Upper lobe of left lung (tissue), 6 donors: Measurements from ENCODE around the gene GINS2. TPM values are rescaled to one million over a fixed set of nuclear protein-coding genes. Genes with fewer than 3 reads are reported as not detected.

Source experiments
- ATAC-seq, 2 donors: fragments of 200-7000 bp; cut with Tn5 transposase; one replicate each; pipeline ENCODE4 v1.9.1; 2022; ENCODE audit warnings: mild to moderate bottlenecking in 2 of 2, moderate library complexity in 2 of 2; ENCODE audit not compliant: low FRiP score in 2 of 2
- DNase-seq, 2 donors: peaks; one replicate each; pipeline ENCODE4 v3.0.0-alpha.2; 2019 to 2020
- H3K27ac ChIP-seq, 4 donors: fragments of 200-600 bp; sonication (generic); one replicate each; pipeline ENCODE4 v1.5.1; 2016 to 2019
- H3K27me3 ChIP-seq, 4 donors: fragments of 200-600 bp; sonication (generic); one replicate each; pipeline ENCODE4 v1.5.1; 2017 to 2019
- H3K36me3 ChIP-seq, 4 donors: fragments of 200-600 bp; sonication (generic); one replicate each; pipeline ENCODE4 v1.5.1; 2016 to 2019
- H3K4me1 ChIP-seq, 4 donors: fragments of 200-600 bp; sonication (generic); one replicate each; pipeline ENCODE4 v1.5.1; 2018 to 2019
- H3K4me3 ChIP-seq, 4 donors: fragments of 200-600 bp; sonication (generic); one replicate each; pipeline ENCODE4 v1.5.1; 2017 to 2019; ENCODE audit warnings: mild to moderate bottlenecking in 2 of 4, moderate library complexity in 1 of 4
- H3K9me3 ChIP-seq, 4 donors: fragments of 200-600 bp; sonication (generic); one replicate each; pipeline ENCODE4 v1.5.1; 2018 to 2019
- EP300 ChIP-seq, 4 donors: sonication (generic); formaldehyde crosslinking; IDR thresholded peaks; one replicate each; pipeline ENCODE4 v1.5.1; 2017; ENCODE audit warnings: antibody characterized with exemption in 4 of 4, control low read depth in 2 of 4
- POLR2A ChIP-seq, 4 donors: fragments of 450-650 bp; IDR thresholded peaks; one replicate each; pipeline ENCODE4 v1.5.1; 2016 to 2017; ENCODE audit warnings: antibody characterized with exemption in 4 of 4, mild to moderate bottlenecking in 2 of 4
- POLR2AphosphoS5 ChIP-seq, 2 donors: sonication (generic); formaldehyde crosslinking; IDR thresholded peaks; one replicate each; pipeline ENCODE4 v1.5.1; 2017; ENCODE audit warnings: antibody characterized with exemption in 2 of 2
- WGBS, 2 donors: methylation state at CpG; one replicate each; pipeline ENCODE4 v1.1.5; 2017 to 2018; 5-methylcytosine and 5-hydroxymethylcytosine counted together
- total RNA-seq, 6 donors: library from RNA; depleted of rRNA in 4 of 6; stranded (reverse); fragments of >200 nt in 4 of 6; gene quantifications; one replicate each; pipeline versions ENCODE4 v1.1.0 to v1.2.1, GENCODE V29; 2016 to 2021
- TF ChIP-seq, protein P1 (sequence below), 6 experiments: fragments of 450-650 bp in 4 of 6; fragments of 200-600 bp in 2 of 6; sonication (generic) in 2 of 6; IDR thresholded peaks; one replicate each; pipeline ENCODE4 v1.5.1; 2016 to 2019; ENCODE audit warnings: antibody characterized with exemption in 6 of 6
- donor health status: DM: no; HTN: no; CAD: no; lungs with moderate emphysema.
- donor health status: DM: no; HTN: yes; CAD: no; lungs with severe emphysema.

Gene GINS2
- total RNA-seq, 6 donors from 2014 or later: 0.39 to 0.91 (median 0.75) TPM; not detected in 2

DNA sequence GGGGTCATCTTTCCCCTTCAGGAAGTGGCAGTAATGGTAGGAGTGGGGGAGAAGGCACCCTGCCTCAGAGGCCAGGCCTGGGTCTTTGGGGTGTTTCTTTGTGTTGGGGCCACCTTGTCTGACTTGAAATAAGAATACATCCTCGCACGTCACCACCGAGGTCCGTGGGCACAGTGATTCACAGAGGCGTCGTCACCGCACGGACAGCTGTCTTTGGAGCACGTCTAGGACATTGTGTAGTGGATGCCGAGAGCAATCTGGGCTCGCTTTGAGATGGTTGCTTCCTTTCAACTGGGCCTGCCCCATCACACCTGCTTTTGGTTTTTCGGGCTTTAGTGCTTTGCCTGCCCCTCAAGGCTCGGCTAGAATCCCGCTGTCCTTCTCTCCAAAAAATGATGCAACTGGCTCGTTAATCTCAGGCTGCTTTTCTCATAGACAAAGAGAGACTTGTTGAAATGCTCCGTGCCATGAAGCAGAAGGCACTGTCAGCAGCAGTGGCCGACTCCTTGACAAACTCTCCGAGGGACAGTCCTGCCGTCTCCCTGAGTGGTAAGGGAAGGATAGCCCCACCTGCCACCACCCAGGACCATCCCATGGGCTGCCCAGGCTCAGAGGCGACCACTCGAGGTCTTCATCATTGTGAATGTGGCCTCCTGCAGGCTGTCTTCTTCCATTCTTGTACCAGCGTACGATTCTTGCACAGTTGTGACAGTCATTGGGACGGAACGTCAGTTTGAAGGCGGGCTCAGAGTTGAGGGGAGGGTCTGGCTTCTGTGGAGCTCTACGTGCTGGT, 24.0 kb downstream of the GINS2 start:
- DNase-seq (peak in 1 of 2 donors; percentile 27), ATAC-seq (no peak)
- 92 to 96% methylated on average over 24 to 27 of the region's 27 CpGs for WGBS, 2 donors
- Histone ChIP-seq H3K9me3 (no peaks in the 10 kb centered on the region), H3K4me3 (no peak overlapping the region), H3K36me3 (peaks cover 51 to 100% (median 90%) of the 10 kb centered on the region in 4 donors), H3K27ac (no peak overlapping the region), H3K27me3 (no peaks in the 10 kb centered on the region), H3K4me1 (peaks cover 0 to 21% (median 3%) of the 10 kb centered on the region in 4 donors)
- TF ChIP-seq EP300 (IDR thresholded peaks at IDR 0.05): no peak
- no peak for TF ChIP-seq POLR2AphosphoS5 (IDR thresholded peaks at IDR 0.05)
- TF ChIP-seq POLR2A (IDR thresholded peaks at IDR 0.05): no peak
- TF ChIP-seq, protein P1, sequence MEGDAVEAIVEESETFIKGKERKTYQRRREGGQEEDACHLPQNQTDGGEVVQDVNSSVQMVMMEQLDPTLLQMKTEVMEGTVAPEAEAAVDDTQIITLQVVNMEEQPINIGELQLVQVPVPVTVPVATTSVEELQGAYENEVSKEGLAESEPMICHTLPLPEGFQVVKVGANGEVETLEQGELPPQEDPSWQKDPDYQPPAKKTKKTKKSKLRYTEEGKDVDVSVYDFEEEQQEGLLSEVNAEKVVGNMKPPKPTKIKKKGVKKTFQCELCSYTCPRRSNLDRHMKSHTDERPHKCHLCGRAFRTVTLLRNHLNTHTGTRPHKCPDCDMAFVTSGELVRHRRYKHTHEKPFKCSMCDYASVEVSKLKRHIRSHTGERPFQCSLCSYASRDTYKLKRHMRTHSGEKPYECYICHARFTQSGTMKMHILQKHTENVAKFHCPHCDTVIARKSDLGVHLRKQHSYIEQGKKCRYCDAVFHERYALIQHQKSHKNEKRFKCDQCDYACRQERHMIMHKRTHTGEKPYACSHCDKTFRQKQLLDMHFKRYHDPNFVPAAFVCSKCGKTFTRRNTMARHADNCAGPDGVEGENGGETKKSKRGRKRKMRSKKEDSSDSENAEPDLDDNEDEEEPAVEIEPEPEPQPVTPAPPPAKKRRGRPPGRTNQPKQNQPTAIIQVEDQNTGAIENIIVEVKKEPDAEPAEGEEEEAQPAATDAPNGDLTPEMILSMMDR (IDR thresholded peaks at IDR 0.05): no peak

DNA sequence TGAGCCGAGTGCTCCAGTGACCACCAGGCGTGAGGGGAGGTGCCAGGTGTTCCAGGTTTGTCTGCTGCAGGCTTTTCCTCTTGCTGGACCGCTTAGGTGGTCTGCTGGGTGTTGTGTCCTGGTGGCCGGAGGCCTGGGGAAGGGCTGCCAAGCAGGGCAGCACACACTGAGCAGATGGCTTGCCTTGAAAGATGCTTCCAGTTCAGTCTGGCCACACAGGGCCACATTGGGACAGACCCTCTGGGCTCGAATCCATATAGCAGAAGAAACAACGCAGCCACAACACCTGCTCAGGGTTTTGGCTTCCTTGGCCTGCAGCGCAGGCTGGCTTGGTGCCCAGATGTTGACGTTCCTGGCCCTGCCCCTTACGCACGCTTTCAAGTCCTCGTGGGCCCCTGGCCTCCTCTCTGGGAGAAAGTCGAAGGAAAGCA, 24.8 kb downstream of the GINS2 start:
- no peak for ATAC-seq
- peak in 1 of 2 donors; percentile 30 for DNase-seq
- no peak overlapping the region for H3K4me3 ChIP-seq
- WGBS, 2 donors: 65 to 67% methylated on average over 8 to 12 of the region's 12 CpGs
- no peaks in the 10 kb centered on the region for H3K9me3 ChIP-seq
- no peak for TF ChIP-seq EP300 (IDR thresholded peaks at IDR 0.05)
- TF ChIP-seq POLR2A (IDR thresholded peaks at IDR 0.05): no peak
- TF ChIP-seq POLR2AphosphoS5 (IDR thresholded peaks at IDR 0.05): no peak
- TF ChIP-seq, protein P1 (IDR thresholded peaks at IDR 0.05): no peak
- H3K27ac ChIP-seq: no peak overlapping the region
- H3K27me3 ChIP-seq: no peaks in the 10 kb centered on the region
- H3K36me3 ChIP-seq: peaks cover 49 to 98% (median 85%) of the 10 kb centered on the region in 4 donors
- H3K4me1 ChIP-seq: peaks cover 2 to 26% (median 7%) of the 10 kb centered on the region in 4 donors

DNA sequence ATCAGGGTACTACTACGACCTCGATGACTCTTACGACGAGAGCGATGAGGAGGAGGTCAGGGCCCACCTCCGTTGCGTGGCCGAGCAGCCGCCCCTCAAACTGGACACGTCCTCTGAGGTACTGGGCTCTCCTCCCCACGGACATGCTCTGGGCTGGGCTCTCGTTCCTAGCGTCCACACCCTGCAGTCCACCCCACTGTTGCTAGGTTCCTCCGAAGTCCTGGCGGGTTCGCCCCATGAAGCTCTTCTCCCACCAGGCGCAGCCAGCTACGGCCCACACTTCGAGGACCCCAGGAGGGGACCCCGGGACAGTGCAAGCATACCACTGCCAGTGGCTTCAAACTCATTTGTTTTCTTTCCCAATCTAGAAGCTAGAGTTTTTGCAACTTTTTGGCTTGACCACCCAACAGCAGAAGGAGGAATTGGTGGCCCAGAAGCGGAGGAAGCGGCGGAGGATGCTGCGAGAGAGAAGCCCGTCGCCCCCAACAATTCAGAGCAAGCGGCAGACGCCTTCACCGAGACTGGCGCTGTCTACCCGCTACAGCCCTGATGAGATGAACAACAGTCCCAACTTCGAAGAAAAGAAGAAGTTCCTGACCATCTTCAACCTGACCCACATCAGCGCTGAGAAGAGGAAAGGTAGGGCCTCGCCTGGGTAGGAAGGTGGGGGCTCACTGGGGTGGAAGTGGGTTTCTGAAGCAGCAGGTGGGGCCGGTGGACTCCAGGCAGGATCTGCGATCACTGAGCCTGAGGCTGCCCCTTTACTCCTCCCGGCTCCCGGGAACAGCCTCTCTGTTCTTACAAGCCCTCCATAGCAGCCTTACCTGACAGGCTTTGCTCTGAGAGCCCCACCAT, 25.6 kb downstream of the GINS2 start:
- Histone ChIP-seq H3K4me1 (peaks cover 2 to 29% (median 8%) of the 10 kb centered on the region in 4 donors), H3K27me3 (no peaks in the 10 kb centered on the region), H3K4me3 (no peak overlapping the region), H3K27ac (no peak overlapping the region), H3K9me3 (no peaks in the 10 kb centered on the region), H3K36me3 (peaks cover 45 to 98% (median 84%) of the 10 kb centered on the region in 4 donors)
- 90 to 94% methylated on average over 37 to 38 of the region's 38 CpGs for WGBS, 2 donors
- ATAC-seq (no peak), DNase-seq (peak in 1 of 2 donors; percentile 68)
- TF ChIP-seq, protein P1 (IDR thresholded peaks at IDR 0.05): no peak
- TF ChIP-seq POLR2AphosphoS5 (IDR thresholded peaks at IDR 0.05) (no peak), POLR2A (IDR thresholded peaks at IDR 0.05) (no peak), EP300 (IDR thresholded peaks at IDR 0.05) (no peak)

DNA sequence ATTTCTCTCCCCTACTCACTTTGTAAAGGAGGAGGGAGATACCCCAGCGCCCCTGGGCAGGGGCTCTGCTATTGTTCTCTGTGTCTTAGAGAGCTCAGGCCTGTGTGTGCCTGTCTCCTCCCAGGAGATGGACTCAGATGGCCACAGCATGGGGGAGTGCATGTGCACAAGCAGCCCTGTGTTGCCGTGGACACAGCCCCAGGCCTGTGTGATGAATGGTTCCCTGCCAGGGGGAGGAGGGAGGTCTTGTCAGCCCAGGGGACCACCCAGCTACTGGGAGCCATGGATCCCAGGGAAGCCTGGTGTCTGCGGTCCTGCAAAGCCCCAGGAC, 26.3 kb downstream of the GINS2 start:
- Histone ChIP-seq H3K27ac (no peak overlapping the region), H3K36me3 (peaks cover 48 to 98% (median 85%) of the 10 kb centered on the region in 4 donors), H3K4me3 (no peak overlapping the region), H3K27me3 (no peaks in the 10 kb centered on the region), H3K9me3 (no peaks in the 10 kb centered on the region), H3K4me1 (peaks cover 2 to 29% (median 8%) of the 10 kb centered on the region in 4 donors)
- TF ChIP-seq EP300 (IDR thresholded peaks at IDR 0.05) (no peak), POLR2A (IDR thresholded peaks at IDR 0.05) (no peak), POLR2AphosphoS5 (IDR thresholded peaks at IDR 0.05) (no peak)
- TF ChIP-seq, protein P1 (IDR thresholded peaks at IDR 0.05): no peak
- peak in 1 of 2 donors; percentile 27 for DNase-seq
- ATAC-seq: no peak
- 85% methylated on average over 3 of the region's 3 CpGs; no CpG with 5 or more reads in 1 of the 2 donors for WGBS, 2 donors
